ENCODE results near the gene SOX13.
"Not testable (repeated sequence)": the region's sequence is repeated elsewhere in the genome, so short reads cannot be mapped to it uniquely, and the experiment has no call there.

Gene SOX13

DNA sequence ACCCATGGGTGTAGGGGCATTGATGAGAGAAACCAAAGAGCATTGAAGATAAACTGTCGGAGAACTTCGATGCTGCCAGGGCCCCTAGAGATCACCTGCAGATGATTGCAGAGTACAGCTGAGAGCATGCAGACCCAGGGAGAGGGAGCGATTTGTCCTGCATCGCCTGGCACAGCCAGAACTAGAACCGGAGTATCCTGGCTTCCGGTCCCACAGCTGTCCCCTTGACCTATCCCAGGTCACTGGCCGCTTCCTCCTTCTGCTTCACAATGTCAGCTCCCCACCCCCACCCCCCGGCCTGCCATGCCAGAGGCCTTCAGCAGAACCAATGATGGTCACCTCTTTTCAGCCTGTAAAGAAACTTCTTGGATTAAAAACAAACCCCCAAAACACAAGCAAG lies 29.2 kb upstream of the SOX13 start:
- no peak overlapping the region for H3K27ac ChIP-seq (ENCODE audit: low read depth, low read length)
- no peak overlapping the region for H3K4me3 ChIP-seq (ENCODE audit: low read length)
- H3K4me1 ChIP-seq (ENCODE audit: control insufficient read depth, insufficient read depth, low read length), result peaks cover 10% of the 10 kb centered on the region
- H3K9ac ChIP-seq (ENCODE audit: low read length), result no peak overlapping the region
- H3K27me3 ChIP-seq (ENCODE audit: control insufficient read depth, insufficient read depth, low read length), result no peaks in the 10 kb centered on the region
- H3K36me3 ChIP-seq (ENCODE audit: control insufficient read depth, insufficient read depth, low read length), result no peaks in the 10 kb centered on the region

DNA sequence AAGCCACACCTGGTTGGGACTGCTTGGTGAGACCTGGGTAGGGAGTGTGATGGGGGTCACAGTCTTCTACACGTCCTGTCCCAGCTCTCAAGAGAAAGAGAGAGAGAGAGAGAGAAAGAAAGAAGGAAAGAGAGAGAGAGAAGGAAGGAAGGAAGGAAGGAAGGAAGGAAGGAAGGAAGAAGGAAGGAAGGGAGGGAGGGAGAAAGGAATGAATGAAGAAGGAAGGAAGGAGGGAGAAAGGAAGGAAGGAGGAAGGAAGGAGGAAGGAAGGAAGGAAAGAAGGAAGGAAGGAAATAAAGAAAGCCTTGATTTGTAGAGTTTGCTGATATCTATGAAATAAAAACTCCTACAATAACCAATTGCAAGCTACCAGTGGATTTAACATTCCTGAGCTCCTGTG lies 28.5 kb upstream of the SOX13 start:
- Histone ChIP-seq H3K9ac (ENCODE audit: low read length) (no peak overlapping the region), H3K27me3 (ENCODE audit: control insufficient read depth, insufficient read depth, low read length) (no peaks in the 10 kb centered on the region), H3K4me3 (ENCODE audit: low read length) (no peak overlapping the region), H3K4me1 (ENCODE audit: control insufficient read depth, insufficient read depth, low read length) (peaks cover 10% of the 10 kb centered on the region), H3K27ac (ENCODE audit: low read depth, low read length) (no peak overlapping the region), H3K36me3 (ENCODE audit: control insufficient read depth, insufficient read depth, low read length) (no peaks in the 10 kb centered on the region)

- no peaks in the 10 kb centered on the region for H3K36me3 ChIP-seq (ENCODE audit: control insufficient read depth, insufficient read depth, low read length)
- H3K9ac ChIP-seq (ENCODE audit: low read length), result no peak overlapping the region
- peaks cover 10% of the 10 kb centered on the region for H3K4me1 ChIP-seq (ENCODE audit: control insufficient read depth, insufficient read depth, low read length)
- no peak overlapping the region for H3K27ac ChIP-seq (ENCODE audit: low read depth, low read length)
- no peak overlapping the region for H3K4me3 ChIP-seq (ENCODE audit: low read length)
- no peaks in the 10 kb centered on the region for H3K27me3 ChIP-seq (ENCODE audit: control insufficient read depth, insufficient read depth, low read length)
Measured at GRCh38 chr1:204045430-204045829, 27.5 kb upstream of the SOX13 start.

GRCh38 chr1:204046346-204046745 lies 26.6 kb upstream of the SOX13 start:
- Histone ChIP-seq H3K9ac (ENCODE audit: low read length) (no peak overlapping the region), H3K27ac (ENCODE audit: low read depth, low read length) (no peak overlapping the region), H3K27me3 (ENCODE audit: control insufficient read depth, insufficient read depth, low read length) (no peaks in the 10 kb centered on the region)

DNA sequence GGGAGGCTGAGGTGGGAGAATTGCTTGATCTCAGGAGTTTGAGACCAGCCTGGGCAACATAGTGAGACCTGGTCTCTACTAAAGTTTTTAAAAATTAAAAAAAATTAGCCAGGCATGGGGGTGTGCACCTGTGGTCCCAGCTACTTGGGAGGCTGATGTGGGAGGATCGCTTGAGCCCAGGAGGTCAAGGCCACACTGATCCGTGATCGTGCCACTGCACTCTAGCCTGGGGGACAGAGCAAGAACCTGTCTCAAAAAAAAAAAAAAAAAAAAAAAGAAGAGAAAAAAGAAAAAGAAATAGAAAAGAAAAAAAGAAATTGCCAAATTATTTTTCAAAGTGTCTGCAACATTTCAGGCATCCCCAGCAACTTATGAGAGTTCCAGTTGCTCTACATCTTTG lies 24.1 kb upstream of the SOX13 start:
- H3K36me3 ChIP-seq (ENCODE audit: control insufficient read depth, insufficient read depth, low read length), result not testable (repeated sequence)

More at GRCh38 chr1:204046346-204046745, 26.6 kb upstream of the SOX13 start:
- Histone ChIP-seq H3K4me3 (ENCODE audit: low read length) (no peak overlapping the region), H3K4me1 (ENCODE audit: control insufficient read depth, insufficient read depth, low read length) (peaks cover 8% of the 10 kb centered on the region), H3K36me3 (ENCODE audit: control insufficient read depth, insufficient read depth, low read length) (no peaks in the 10 kb centered on the region)

DNA sequence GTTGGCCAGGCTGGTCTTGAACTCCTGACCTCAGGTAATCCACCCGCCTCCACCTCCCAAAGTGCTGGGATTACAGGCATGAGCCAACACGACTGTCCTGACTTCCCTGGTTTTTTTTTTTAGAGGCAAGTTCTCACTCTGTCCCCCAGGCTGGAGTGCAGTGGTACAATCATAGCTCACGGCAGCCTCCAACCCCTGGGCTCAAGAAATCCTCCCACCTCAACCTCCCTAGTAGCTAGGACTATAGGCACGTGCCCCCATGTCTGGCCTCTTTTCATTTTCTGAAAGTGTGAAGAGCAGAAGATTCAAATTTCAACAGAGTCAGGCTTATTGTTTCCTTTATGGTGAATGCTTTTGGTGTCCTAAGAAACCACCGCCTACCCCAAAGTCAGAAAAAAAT lies 21.7 kb upstream of the SOX13 start:
- Histone ChIP-seq H3K27me3 (ENCODE audit: control insufficient read depth, insufficient read depth, low read length) (no peaks in the 10 kb centered on the region), H3K36me3 (ENCODE audit: control insufficient read depth, insufficient read depth, low read length) (no peaks in the 10 kb centered on the region), H3K4me3 (ENCODE audit: low read length) (no peak overlapping the region), H3K9ac (ENCODE audit: low read length) (no peak overlapping the region), H3K27ac (ENCODE audit: low read depth, low read length) (no peak overlapping the region), H3K4me1 (ENCODE audit: control insufficient read depth, insufficient read depth, low read length) (no peaks in the 10 kb centered on the region)

More for the DNA sequence above, 24.1 kb upstream of the SOX13 start:
- H3K4me1 ChIP-seq (ENCODE audit: control insufficient read depth, insufficient read depth, low read length); H3K4me3 ChIP-seq (ENCODE audit: low read length); H3K27me3 ChIP-seq (ENCODE audit: control insufficient read depth, insufficient read depth, low read length); H3K27ac ChIP-seq (ENCODE audit: low read depth, low read length); H3K9ac ChIP-seq (ENCODE audit: low read length): not testable (repeated sequence)

- Histone ChIP-seq H3K4me1 (ENCODE audit: control insufficient read depth, insufficient read depth, low read length) (no peaks in the 10 kb centered on the region), H3K27ac (ENCODE audit: low read depth, low read length) (no peak overlapping the region), H3K9ac (ENCODE audit: low read length) (no peak overlapping the region), H3K27me3 (ENCODE audit: control insufficient read depth, insufficient read depth, low read length) (no peaks in the 10 kb centered on the region), H3K36me3 (ENCODE audit: control insufficient read depth, insufficient read depth, low read length) (no peaks in the 10 kb centered on the region), H3K4me3 (ENCODE audit: low read length) (no peak overlapping the region)
Measured at GRCh38 chr1:204051718-204052117, 21.2 kb upstream of the SOX13 start.

DNA sequence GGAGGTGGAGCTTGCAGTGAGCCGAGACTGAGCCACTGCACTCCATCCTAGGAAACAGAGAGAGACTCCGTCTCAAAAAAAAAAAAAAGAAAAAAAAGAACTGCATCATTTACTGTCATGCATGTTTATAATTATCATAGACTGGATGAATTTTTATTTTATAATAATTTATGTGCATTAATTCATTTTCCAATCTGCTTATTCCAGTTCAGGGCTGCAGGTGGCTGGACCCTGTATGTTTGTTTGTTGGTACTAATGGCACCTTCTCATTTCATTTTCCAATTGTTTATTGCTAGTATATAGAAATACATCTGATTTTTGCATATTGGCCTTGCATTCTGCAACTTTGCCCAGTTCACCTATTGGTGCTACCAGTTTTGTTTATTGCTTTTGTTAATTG lies 19.0 kb upstream of the SOX13 start:
- H3K4me3 ChIP-seq (ENCODE audit: low read length), result no peak overlapping the region

DNA sequence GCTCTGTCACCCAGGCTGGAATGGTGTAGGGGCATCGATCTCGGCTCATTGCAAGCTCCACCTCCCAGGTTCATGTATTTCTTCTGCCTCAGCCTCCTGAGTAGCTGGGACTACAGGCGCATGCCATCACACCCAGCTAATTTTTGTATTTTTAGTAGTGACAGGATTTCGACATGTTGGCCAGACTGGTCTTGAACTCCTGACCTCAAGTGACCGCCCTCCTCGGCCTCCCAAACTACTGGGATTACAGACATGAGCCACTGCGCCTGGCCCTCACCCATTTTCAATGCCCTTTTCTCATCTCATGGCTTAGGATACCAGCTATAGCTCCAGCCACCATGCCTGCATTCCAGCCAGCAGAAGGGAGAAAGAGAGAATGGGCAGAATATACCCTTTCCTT lies 12.9 kb upstream of the SOX13 start:
- H3K36me3 ChIP-seq (ENCODE audit: control insufficient read depth, insufficient read depth, low read length), result no peaks in the 10 kb centered on the region
- no peak overlapping the region for H3K9ac ChIP-seq (ENCODE audit: low read length)
- no peaks in the 10 kb centered on the region for H3K4me1 ChIP-seq (ENCODE audit: control insufficient read depth, insufficient read depth, low read length)
- no peak overlapping the region for H3K27ac ChIP-seq (ENCODE audit: low read depth, low read length)
- no peak overlapping the region for H3K4me3 ChIP-seq (ENCODE audit: low read length)
- no peaks in the 10 kb centered on the region for H3K27me3 ChIP-seq (ENCODE audit: control insufficient read depth, insufficient read depth, low read length)

More for the DNA sequence above, 19.0 kb upstream of the SOX13 start:
- H3K9ac ChIP-seq (ENCODE audit: low read length), result no peak overlapping the region
- H3K36me3 ChIP-seq (ENCODE audit: control insufficient read depth, insufficient read depth, low read length), result no peaks in the 10 kb centered on the region
- no peaks in the 10 kb centered on the region for H3K27me3 ChIP-seq (ENCODE audit: control insufficient read depth, insufficient read depth, low read length)
- no peaks in the 10 kb centered on the region for H3K4me1 ChIP-seq (ENCODE audit: control insufficient read depth, insufficient read depth, low read length)
- H3K27ac ChIP-seq (ENCODE audit: low read depth, low read length), result no peak overlapping the region

- H3K4me1 ChIP-seq (ENCODE audit: control insufficient read depth, insufficient read depth, low read length), result no peaks in the 10 kb centered on the region
- H3K36me3 ChIP-seq (ENCODE audit: control insufficient read depth, insufficient read depth, low read length), result no peaks in the 10 kb centered on the region
- H3K4me3 ChIP-seq (ENCODE audit: low read length), result no peak overlapping the region
- H3K27ac ChIP-seq (ENCODE audit: low read depth, low read length), result no peak overlapping the region
- H3K27me3 ChIP-seq (ENCODE audit: control insufficient read depth, insufficient read depth, low read length), result no peaks in the 10 kb centered on the region
- H3K9ac ChIP-seq (ENCODE audit: low read length), result no peak overlapping the region
Measured at GRCh38 chr1:204062106-204062505, 10.8 kb upstream of the SOX13 start.

- H3K27ac ChIP-seq (ENCODE audit: low read depth, low read length), result no peak overlapping the region
- H3K4me1 ChIP-seq (ENCODE audit: control insufficient read depth, insufficient read depth, low read length), result no peaks in the 10 kb centered on the region
- H3K36me3 ChIP-seq (ENCODE audit: control insufficient read depth, insufficient read depth, low read length), result no peaks in the 10 kb centered on the region
- H3K4me3 ChIP-seq (ENCODE audit: low read length), result peak overlapping the region; percentile 25
- no peak overlapping the region for H3K9ac ChIP-seq (ENCODE audit: low read length)
- H3K27me3 ChIP-seq (ENCODE audit: control insufficient read depth, insufficient read depth, low read length), result no peaks in the 10 kb centered on the region
Measured at GRCh38 chr1:204065174-204065985, 7.5 kb upstream of the SOX13 start.

GRCh38 chr1:204065986-204066300 lies 7.0 kb upstream of the SOX13 start:
- Histone ChIP-seq H3K27me3 (ENCODE audit: control insufficient read depth, insufficient read depth, low read length) (no peaks in the 10 kb centered on the region), H3K36me3 (ENCODE audit: control insufficient read depth, insufficient read depth, low read length) (no peaks in the 10 kb centered on the region), H3K4me1 (ENCODE audit: control insufficient read depth, insufficient read depth, low read length) (no peaks in the 10 kb centered on the region), H3K27ac (ENCODE audit: low read depth, low read length) (no peak overlapping the region), H3K4me3 (ENCODE audit: low read length) (no peak overlapping the region), H3K9ac (ENCODE audit: low read length) (no peak overlapping the region)

DNA sequence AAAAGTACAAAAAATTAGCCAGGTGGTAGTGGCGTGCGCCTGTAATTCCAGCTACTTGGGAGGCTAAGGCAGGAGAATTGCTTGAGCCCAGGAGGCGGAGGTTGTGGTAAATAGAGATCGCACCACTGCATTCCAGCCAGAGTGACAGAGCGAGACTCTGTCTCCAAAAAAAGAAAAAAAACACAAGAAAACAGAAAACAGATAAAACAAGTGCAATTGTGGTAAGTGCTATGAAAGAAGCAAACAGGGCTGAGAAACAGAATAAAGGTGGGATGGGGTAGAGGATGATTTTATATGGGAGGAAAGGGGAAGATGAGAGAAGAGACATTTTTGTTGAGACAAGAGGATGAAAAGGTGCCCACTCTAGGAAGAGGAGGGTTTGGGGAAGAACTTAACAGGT lies 5.0 kb upstream of the SOX13 start:
- Histone ChIP-seq H3K27ac (ENCODE audit: low read depth, low read length) (no peak overlapping the region), H3K27me3 (ENCODE audit: control insufficient read depth, insufficient read depth, low read length) (no peaks in the 10 kb centered on the region), H3K4me1 (ENCODE audit: control insufficient read depth, insufficient read depth, low read length) (no peaks in the 10 kb centered on the region), H3K9ac (ENCODE audit: low read length) (no peak overlapping the region), H3K36me3 (ENCODE audit: control insufficient read depth, insufficient read depth, low read length) (no peaks in the 10 kb centered on the region), H3K4me3 (ENCODE audit: low read length) (no peak overlapping the region)
